Breast epithelium (tissue), 3 donors: ENCODE results near the gene HOXC11.

Experiments used
- POLR2A ChIP-seq: fragments of 450-650 bp; IDR thresholded peaks from one replicate; pipeline ENCODE4 v1.6.1; 2016; ENCODE audit warnings: antibody characterized with exemption, mild to moderate bottlenecking, moderate library complexity
- POLR2AphosphoS5 ChIP-seq, 3 donors: sonication (generic); formaldehyde crosslinking; IDR thresholded peaks; one replicate each; pipeline ENCODE4 v1.6.1; 2017; ENCODE audit warnings: antibody characterized with exemption in 3 of 3
- TF ChIP-seq, protein P1 (sequence below), 3 donors: fragments of 450-650 bp; IDR thresholded peaks; one replicate each; pipeline ENCODE4 v1.5.1; 2016 to 2017; ENCODE audit warnings: antibody characterized with exemption in 3 of 3, mild to moderate bottlenecking in 3 of 3, moderate library complexity in 3 of 3

DNA sequence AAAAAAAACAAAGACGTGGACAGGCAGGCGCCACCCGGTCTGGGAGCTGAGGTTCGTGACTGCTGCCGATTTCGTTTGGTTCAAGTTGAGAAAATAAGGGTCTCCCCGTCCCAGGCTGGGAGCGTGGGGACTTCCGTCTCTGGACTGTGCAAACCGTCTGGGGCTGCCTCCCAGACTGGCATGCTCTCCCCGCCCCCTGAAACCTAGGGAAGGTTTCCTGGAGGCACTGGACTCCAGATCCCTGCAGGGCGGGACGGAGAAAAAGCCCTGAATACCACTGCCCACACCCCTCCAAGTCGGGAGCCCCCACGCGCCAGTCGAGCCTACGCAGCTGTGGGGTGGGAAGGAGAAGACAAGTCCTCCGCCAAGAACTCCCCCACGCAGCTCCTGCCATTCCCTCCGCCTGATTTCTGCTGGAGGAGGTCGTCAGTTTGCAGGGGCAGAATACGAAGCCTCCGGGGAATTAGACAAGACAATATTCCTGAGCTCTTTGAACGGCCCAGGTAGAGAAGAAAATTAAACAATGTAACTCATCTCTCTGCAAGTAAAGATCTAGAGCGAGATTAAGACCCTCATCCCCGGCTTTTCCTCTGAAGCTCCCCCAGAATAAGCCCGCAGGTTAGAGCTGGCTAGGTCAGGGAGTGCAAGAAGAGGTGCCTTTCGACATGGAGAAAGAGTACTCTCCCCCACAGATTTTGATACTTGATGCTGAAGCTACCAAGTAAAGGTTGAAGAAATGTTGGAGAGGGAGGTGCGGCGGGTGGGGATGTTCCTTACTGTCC lies 44.7 kb upstream of the HOXC11 start:
- TF ChIP-seq, protein P1, sequence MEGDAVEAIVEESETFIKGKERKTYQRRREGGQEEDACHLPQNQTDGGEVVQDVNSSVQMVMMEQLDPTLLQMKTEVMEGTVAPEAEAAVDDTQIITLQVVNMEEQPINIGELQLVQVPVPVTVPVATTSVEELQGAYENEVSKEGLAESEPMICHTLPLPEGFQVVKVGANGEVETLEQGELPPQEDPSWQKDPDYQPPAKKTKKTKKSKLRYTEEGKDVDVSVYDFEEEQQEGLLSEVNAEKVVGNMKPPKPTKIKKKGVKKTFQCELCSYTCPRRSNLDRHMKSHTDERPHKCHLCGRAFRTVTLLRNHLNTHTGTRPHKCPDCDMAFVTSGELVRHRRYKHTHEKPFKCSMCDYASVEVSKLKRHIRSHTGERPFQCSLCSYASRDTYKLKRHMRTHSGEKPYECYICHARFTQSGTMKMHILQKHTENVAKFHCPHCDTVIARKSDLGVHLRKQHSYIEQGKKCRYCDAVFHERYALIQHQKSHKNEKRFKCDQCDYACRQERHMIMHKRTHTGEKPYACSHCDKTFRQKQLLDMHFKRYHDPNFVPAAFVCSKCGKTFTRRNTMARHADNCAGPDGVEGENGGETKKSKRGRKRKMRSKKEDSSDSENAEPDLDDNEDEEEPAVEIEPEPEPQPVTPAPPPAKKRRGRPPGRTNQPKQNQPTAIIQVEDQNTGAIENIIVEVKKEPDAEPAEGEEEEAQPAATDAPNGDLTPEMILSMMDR (IDR thresholded peaks at IDR 0.05): no peak
- no peak for TF ChIP-seq POLR2AphosphoS5 (IDR thresholded peaks at IDR 0.05)
- no peak for TF ChIP-seq POLR2A
